ENCODE measurements around the gene BOD1. TPM values are rescaled to one million over a fixed set of nuclear protein-coding genes. Genes with fewer than 3 reads are reported as not detected.

BOD1 gene
- total and polyA plus RNA-seq, 2 of the 8 experiments (the other 6 are each of a cell fraction or from before 2014, with no cell fraction given) = 107 to 149 TPM

DNA sequence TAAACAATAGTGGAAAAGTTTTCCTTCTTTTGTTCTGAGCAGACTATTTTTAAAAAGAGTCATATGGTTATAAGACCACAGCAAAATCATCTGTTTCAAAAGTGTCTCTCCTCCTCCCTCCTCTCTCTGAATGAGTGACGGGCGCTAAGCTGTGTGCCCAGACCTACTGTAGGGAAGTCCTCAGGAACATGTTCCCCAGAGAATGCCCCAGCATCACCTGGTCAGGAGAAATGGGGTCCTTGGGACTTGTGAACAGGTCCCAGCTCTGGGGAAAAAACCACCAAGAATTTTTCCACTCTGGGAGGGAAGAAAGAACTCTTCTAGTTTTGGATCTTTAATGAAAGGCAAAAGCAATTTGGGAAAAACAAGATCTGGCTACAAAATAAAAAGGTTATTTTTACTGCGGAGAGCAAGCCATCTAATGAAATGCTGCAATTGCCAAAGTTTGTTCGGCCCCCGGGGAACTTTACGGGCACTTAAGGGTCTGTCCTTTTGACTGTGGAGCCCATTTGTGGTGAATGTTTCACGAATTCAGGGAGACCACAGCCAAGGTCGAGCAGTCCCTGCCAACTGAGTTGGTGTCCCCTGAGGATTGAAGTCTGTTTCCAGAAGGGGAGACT is 25.9 kb downstream of the BOD1 start:
- peaks cover 33 to 37% of the 10 kb centered on the region in 2 experiments for H3K9me3 ChIP-seq (ENCODE audit: insufficient read depth in 2 of 2, low read depth in 1 of 2, low read length in 1 of 2)
- H3K4ac ChIP-seq (replicated peaks; ENCODE audit: insufficient read length, low read depth, low read length) = no peak overlapping the region
- no peak overlapping the region for H4K91ac ChIP-seq (replicated peaks; ENCODE audit: insufficient read length, low read length)
- no peak overlapping the region for H3K14ac ChIP-seq (ENCODE audit: insufficient read length)
- no peak overlapping the region for H3K23ac ChIP-seq (ENCODE audit: insufficient read length)
- H3K18ac ChIP-seq (ENCODE audit: extremely low read depth, low read length) = no peak overlapping the region
- no peak for TF ChIP-seq CREB1 (IDR thresholded peaks at IDR 0.05)
- TF ChIP-seq JUND (IDR thresholded peaks at IDR 0.05; ENCODE audit: low read length) = no peak
- no peak for TF ChIP-seq ZNF274 (IDR thresholded peaks at IDR 0.05; ENCODE audit: borderline replicate concordance, extremely low read depth, low read length)
- TF ChIP-seq RFX5 (IDR thresholded peaks at IDR 0.05; ENCODE audit: borderline replicate concordance, low read depth, low read length) = no peak
- TF ChIP-seq, protein P1, sequence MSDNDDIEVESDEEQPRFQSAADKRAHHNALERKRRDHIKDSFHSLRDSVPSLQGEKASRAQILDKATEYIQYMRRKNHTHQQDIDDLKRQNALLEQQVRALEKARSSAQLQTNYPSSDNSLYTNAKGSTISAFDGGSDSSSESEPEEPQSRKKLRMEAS (IDR thresholded peaks at IDR 0.05) = no peak
- no peak overlapping the region for H3K9ac ChIP-seq (replicated peaks in 1 of 4; ENCODE audit: extremely low read depth in 1 of 4, low read depth in 3 of 4, low read length in 3 of 4)
- H2BK15ac ChIP-seq (ENCODE audit: low read length) = no peak overlapping the region
- H4K8ac ChIP-seq (ENCODE audit: extremely low read depth, insufficient read depth, low read length) = no peak overlapping the region
- no peak overlapping the region for H3K27ac ChIP-seq (ENCODE audit: low read depth, low read length)
- no peak overlapping the region for H3K4me3 ChIP-seq (ENCODE audit: extremely low read depth in 1 of 4, insufficient read depth in 2 of 4, low read depth in 3 of 4, low read length in 4 of 4)
- H3K56ac ChIP-seq (replicated peaks; ENCODE audit: insufficient read length, low read depth, low read length) = no peak overlapping the region
- ChIA-PET POLR2A (ENCODE audit: partially characterized antibody) (interaction anchor here (0.9 to 1.6 kb wide), 3 partner anchors 12 to 297 kb away, joined by 3 to 4 read pairs (median 3); no protein-coding TSS in a partner anchor), CTCF (ENCODE audit: partially characterized antibody) (interaction anchor here (0.8 to 2.8 kb wide), 11 partner anchors 8 to 382 kb away, joined by 3 to 25 read pairs (median 9); no protein-coding TSS in a partner anchor)
- H4K20me1 ChIP-seq (replicated peaks in 1 of 2; ENCODE audit: control insufficient read depth in 1 of 2, insufficient read depth in 2 of 2, low read length in 2 of 2) = no peaks in the 10 kb centered on the region
- H3K79me2 ChIP-seq (ENCODE audit: control insufficient read depth in 1 of 2, insufficient read depth in 2 of 2, low read length in 2 of 2) = no peaks in the 10 kb centered on the region
- H2BK12ac ChIP-seq (ENCODE audit: low read depth, low read length) = no peak overlapping the region
- no peak overlapping the region for H2AFZ ChIP-seq (ENCODE audit: low read length)
- H3K23me2 ChIP-seq (ENCODE audit: low read depth, low read length) = no peaks in the 10 kb centered on the region
- H3K4me1 ChIP-seq (replicated peaks in 1 of 4; ENCODE audit: control insufficient read depth in 3 of 4, insufficient read depth in 4 of 4, low read length in 3 of 4) = no peaks in the 10 kb centered on the region
- no peaks in the 10 kb centered on the region for H3K36me3 ChIP-seq (ENCODE audit: control insufficient read depth in 2 of 4, insufficient read depth in 4 of 4, low read length in 3 of 4)
- no peak overlapping the region for H2BK120ac ChIP-seq (replicated peaks; ENCODE audit: low read depth, low read length)
- no peak overlapping the region for H2BK5ac ChIP-seq (ENCODE audit: low read depth, low read length)
- FAIRE-seq (no peak), DNase-seq (ENCODE audit: low read depth in 1 of 2, low spot score in 2 of 2) (no peak)
- no peak overlapping the region for H4K5ac ChIP-seq (ENCODE audit: insufficient read length, low read depth, low read length)
- 89% methylated on average over 8 of the region's 8 CpGs; no CpG with 5 or more reads in 1 of the 2 experiments for WGBS, 2 experiments (ENCODE audit: extremely low coverage in 1 of 2, insufficient coverage in 1 of 2, insufficient read length in 1 of 2, insufficient replicate concordance in 2 of 2, low coverage in 1 of 2, low lambda C conversion rate in 2 of 2, missing lambda C conversion rate in 1 of 2)
- no peak overlapping the region for H2AK5ac ChIP-seq (ENCODE audit: low read depth, low read length)
- H3K27me3 ChIP-seq (replicated peaks in 1 of 4; ENCODE audit: control insufficient read depth in 3 of 4, extremely low read depth in 1 of 4, insufficient read depth in 3 of 4, low read length in 3 of 4) = no peaks in the 10 kb centered on the region
- no peaks in the 10 kb centered on the region for H3K79me1 ChIP-seq (ENCODE audit: low read depth, low read length)
- no peak overlapping the region for H3K4me2 ChIP-seq (ENCODE audit: insufficient read depth in 1 of 2, low read depth in 2 of 2, low read length in 2 of 2)
- no peak overlapping the region for H2BK20ac ChIP-seq (ENCODE audit: low read length)

Data from H1 (cell line).